OCI-LY1 (cell line): ENCODE results near the gene GCSH.

Experiments used
- H2AFZ ChIP-seq: fragments of 200-600 bp; sonication (generic), shearing (Covaris generic); 2 replicates; pipeline ENCODE4 v1.6.0; 2014; ENCODE audit warnings: antibody characterized with exemption, mild to moderate bottlenecking, low read length
- H3F3A ChIP-seq: fragments of 200-600 bp; sonication (generic), shearing (Covaris generic); 2 replicates; pipeline ENCODE4 v1.6.0; 2014; ENCODE audit warnings: mild to moderate bottlenecking, antibody characterized with exemption, low read length, moderate library complexity; ENCODE audit not compliant: insufficient read depth
- H3K27ac ChIP-seq: fragments of 200-600 bp; sonication (generic); 2 replicates; pipeline ENCODE4 v1.5.1; 2014; ENCODE audit warnings: low read length, mixed run types, mild to moderate bottlenecking, low read depth; ENCODE audit not compliant: poor library complexity, severe bottlenecking
- H3K27me3 ChIP-seq: fragments of 200-600 bp; sonication (generic); 2 replicates; pipeline ENCODE4 v1.6.0; 2014; ENCODE audit warnings: antibody characterized with exemption, mild to moderate bottlenecking, low read length, moderate library complexity; ENCODE audit not compliant: insufficient read depth
- H3K36me3 ChIP-seq: fragments of 200-600 bp; sonication (generic); 2 replicates; pipeline ENCODE4 v1.6.1; 2014; ENCODE audit warnings: mild to moderate bottlenecking, antibody characterized with exemption, low read length, moderate library complexity, mixed read lengths; ENCODE audit not compliant: insufficient read depth
- H3K4me1 ChIP-seq: fragments of 200-600 bp; sonication (generic); 2 replicates; pipeline ENCODE4 v1.5.1; 2014; ENCODE audit warnings: mild to moderate bottlenecking, low read length, moderate library complexity; ENCODE audit not compliant: insufficient read depth, severe bottlenecking
- H3K4me2 ChIP-seq: fragments of 200-600 bp; sonication (generic), shearing (Covaris generic); 2 replicates; pipeline ENCODE4 v1.6.1; 2014; ENCODE audit warnings: low read length
- H3K4me3 ChIP-seq: fragments of 200-600 bp; sonication (generic); 2 replicates; pipeline ENCODE4 v1.5.1; 2014; ENCODE audit warnings: low read length, low read depth, mild to moderate bottlenecking, mixed read lengths; ENCODE audit not compliant: poor library complexity, severe bottlenecking
- H3K79me2 ChIP-seq: fragments of 200-600 bp; shearing (Covaris generic); 2 replicates; pipeline ENCODE4 v1.6.1; 2016; ENCODE audit warnings: mixed run types, low read length, mixed read lengths; ENCODE audit not compliant: insufficient read depth
- H3K9ac ChIP-seq: fragments of 200-600 bp; sonication (generic), shearing (Covaris generic); 2 replicates; pipeline ENCODE4 v1.6.1; 2014; ENCODE audit warnings: mild to moderate bottlenecking, low read length, mixed read lengths
- H3K9me2 ChIP-seq: fragments of 200-600 bp; sonication (generic), shearing (Covaris generic); 2 replicates; pipeline ENCODE4 v1.6.1; 2014; ENCODE audit warnings: low read depth, mild to moderate bottlenecking, low read length, mixed read lengths
- H3K9me3 ChIP-seq: fragments of 200-600 bp; shearing (Covaris generic); 2 replicates; pipeline ENCODE4 v1.6.1; 2014; ENCODE audit warnings: low read length, mixed read lengths
- H4K20me1 ChIP-seq: fragments of 200-600 bp; sonication (generic), shearing (Covaris generic); 2 replicates; pipeline ENCODE4 v1.6.0; 2016; ENCODE audit warnings: mild to moderate bottlenecking, low read length; ENCODE audit not compliant: insufficient read depth
- EZH2 ChIP-seq: fragments of 200-600 bp; sonication (generic), shearing (Covaris generic); IDR thresholded peaks from 2 replicates; pipeline ENCODE4 v1.8.0; 2017; ENCODE audit warnings: borderline replicate concordance, mixed run types, mild to moderate bottlenecking, antibody characterized with exemption, low read length, moderate library complexity, mixed read lengths
- TF ChIP-seq, protein P1 (sequence below): fragments of 200-600 bp; sonication (generic), shearing (Covaris generic); IDR thresholded peaks from 2 replicates; pipeline ENCODE4 v1.5.1; 2017; ENCODE audit warnings: mild to moderate bottlenecking, antibody characterized with exemption, low read length, moderate library complexity, mixed read lengths

The GCSH gene

GRCh38 chr16:81107511-81107910 lies 11.3 kb upstream of the GCSH start:
- no peak overlapping the region for H3K4me3 ChIP-seq
- no peaks in the 10 kb centered on the region for H3K36me3 ChIP-seq
- no peak overlapping the region for H3K9ac ChIP-seq
- no peaks in the 10 kb centered on the region for H4K20me1 ChIP-seq
- H3K4me1 ChIP-seq: no peaks in the 10 kb centered on the region
- no peak overlapping the region for H2AFZ ChIP-seq
- H3F3A ChIP-seq: no peaks in the 10 kb centered on the region
- no peak overlapping the region for H3K4me2 ChIP-seq
- H3K79me2 ChIP-seq: no peaks in the 10 kb centered on the region
- TF ChIP-seq, protein P1, sequence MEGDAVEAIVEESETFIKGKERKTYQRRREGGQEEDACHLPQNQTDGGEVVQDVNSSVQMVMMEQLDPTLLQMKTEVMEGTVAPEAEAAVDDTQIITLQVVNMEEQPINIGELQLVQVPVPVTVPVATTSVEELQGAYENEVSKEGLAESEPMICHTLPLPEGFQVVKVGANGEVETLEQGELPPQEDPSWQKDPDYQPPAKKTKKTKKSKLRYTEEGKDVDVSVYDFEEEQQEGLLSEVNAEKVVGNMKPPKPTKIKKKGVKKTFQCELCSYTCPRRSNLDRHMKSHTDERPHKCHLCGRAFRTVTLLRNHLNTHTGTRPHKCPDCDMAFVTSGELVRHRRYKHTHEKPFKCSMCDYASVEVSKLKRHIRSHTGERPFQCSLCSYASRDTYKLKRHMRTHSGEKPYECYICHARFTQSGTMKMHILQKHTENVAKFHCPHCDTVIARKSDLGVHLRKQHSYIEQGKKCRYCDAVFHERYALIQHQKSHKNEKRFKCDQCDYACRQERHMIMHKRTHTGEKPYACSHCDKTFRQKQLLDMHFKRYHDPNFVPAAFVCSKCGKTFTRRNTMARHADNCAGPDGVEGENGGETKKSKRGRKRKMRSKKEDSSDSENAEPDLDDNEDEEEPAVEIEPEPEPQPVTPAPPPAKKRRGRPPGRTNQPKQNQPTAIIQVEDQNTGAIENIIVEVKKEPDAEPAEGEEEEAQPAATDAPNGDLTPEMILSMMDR: no peak
- TF ChIP-seq EZH2: no peak
- no peaks in the 10 kb centered on the region for H3K9me2 ChIP-seq
- no peaks in the 10 kb centered on the region for H3K9me3 ChIP-seq
- no peak overlapping the region for H3K27ac ChIP-seq
- H3K27me3 ChIP-seq: no peaks in the 10 kb centered on the region; the same call in 1 of the 2 replicates

GRCh38 chr16:81106826-81107503 lies 10.8 kb upstream of the GCSH start:
- Histone ChIP-seq H3K79me2 (no peaks in the 10 kb centered on the region), H3K9ac (no peak overlapping the region), H3K27me3 (no peaks in the 10 kb centered on the region; the same call in 1 of the 2 replicates), H3K36me3 (no peaks in the 10 kb centered on the region), H3K27ac (no peak overlapping the region), H3K4me1 (no peaks in the 10 kb centered on the region), H3K9me3 (no peaks in the 10 kb centered on the region), H3F3A (no peaks in the 10 kb centered on the region), H3K4me2 (no peak overlapping the region), H3K9me2 (no peaks in the 10 kb centered on the region), H2AFZ (no peak overlapping the region), H3K4me3 (no peak overlapping the region), H4K20me1 (no peaks in the 10 kb centered on the region)
- TF ChIP-seq EZH2: no peak

DNA sequence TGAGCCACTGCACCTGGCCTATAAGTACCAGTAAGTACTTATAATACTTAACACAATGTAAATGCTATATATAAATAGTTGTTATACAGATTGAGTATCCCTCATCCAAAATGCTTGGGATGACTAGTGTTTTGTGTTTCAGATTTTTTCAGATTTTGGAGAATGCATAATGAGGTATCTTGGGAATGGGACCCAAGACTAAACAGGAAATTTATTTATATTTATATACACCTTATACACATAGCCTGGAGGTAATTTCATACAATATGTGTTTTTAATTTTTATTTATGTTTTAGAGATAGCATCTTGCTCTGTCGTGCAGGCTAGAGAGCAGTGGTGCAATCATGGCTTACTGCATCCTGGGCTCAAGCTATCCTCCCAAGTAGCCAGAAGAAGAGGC lies 9.8 kb upstream of the GCSH start:
- Histone ChIP-seq H3K9ac (no peak overlapping the region), H4K20me1 (no peaks in the 10 kb centered on the region), H2AFZ (no peak overlapping the region), H3K9me2 (no peaks in the 10 kb centered on the region), H3K9me3 (no peaks in the 10 kb centered on the region), H3K4me3 (no peak overlapping the region), H3K27me3 (no peaks in the 10 kb centered on the region; the same call in 1 of the 2 replicates), H3K4me1 (no peaks in the 10 kb centered on the region), H3K79me2 (no peaks in the 10 kb centered on the region), H3K27ac (no peak overlapping the region), H3K36me3 (no peaks in the 10 kb centered on the region), H3F3A (no peaks in the 10 kb centered on the region), H3K4me2 (no peak overlapping the region)
- no peak for TF ChIP-seq EZH2
- TF ChIP-seq, protein P1: no peak

DNA sequence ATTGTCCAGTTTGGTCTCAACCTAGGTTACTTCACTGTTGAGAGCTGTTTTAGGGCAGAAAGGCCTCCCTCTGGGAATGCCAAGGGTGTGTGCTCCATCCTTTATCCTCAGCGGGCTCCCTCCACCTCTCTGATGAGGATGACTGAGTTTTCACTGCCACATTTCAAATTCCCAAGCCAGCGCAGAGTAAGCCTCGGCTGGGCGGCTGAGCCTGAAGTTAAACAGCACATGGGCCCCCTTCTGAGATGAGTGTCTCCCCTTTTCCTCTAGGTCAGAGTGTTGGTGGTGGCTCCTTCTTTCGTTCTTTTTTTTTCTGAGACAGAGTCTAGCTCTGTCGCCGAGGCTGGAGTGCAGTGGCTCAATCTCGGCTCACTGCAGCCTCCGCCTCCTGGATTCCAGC lies 5.5 kb upstream of the GCSH start:
- Histone ChIP-seq H3K4me3 (no peak overlapping the region), H4K20me1 (no peaks in the 10 kb centered on the region), H3K9me2 (no peaks in the 10 kb centered on the region), H3F3A (no peaks in the 10 kb centered on the region), H3K4me1 (peaks cover 4% of the 10 kb centered on the region), H3K9me3 (0 out of 2 replicates have a peak, but pooled peaks cover 2% of the 10 kb centered on the region), H3K27me3 (no peaks in the 10 kb centered on the region), H3K9ac (no peak overlapping the region), H3K36me3 (no peaks in the 10 kb centered on the region), H3K27ac (no peak overlapping the region), H3K79me2 (no peaks in the 10 kb centered on the region), H3K4me2 (no peak overlapping the region), H2AFZ (no peak overlapping the region)
- no peak for TF ChIP-seq EZH2
- TF ChIP-seq, protein P1: no peak
